Astrocyte of the hippocampus (primary cell): ENCODE results near the gene XAGE3.
A peak's percentile ranks its signal among the peaks of the same experiment; 100 is the strongest.
"Not testable (repeated sequence)": the region's sequence is repeated elsewhere in the genome, so short reads cannot be mapped to it uniquely, and the experiment has no call there.

Experiments
- DNase-seq: peaks from one replicate; pipeline ENCODE4 v3.0.0; 2011; ENCODE audit warnings: low read depth, low spot score

Gene XAGE3

GRCh38 chrX:52867610-52868348 lies at the start of gene XAGE3:
Gene XAGE3 (minus strand): TSS chrX:52868083. CDS start chrX:52867133, 950 bp downstream.
- no peak for DNase-seq

- DNase-seq: not testable (repeated sequence)
Measured at GRCh38 chrX:52914704-52915103, 46.8 kb upstream of the XAGE3 start.

- not testable (repeated sequence) for DNase-seq
Measured at GRCh38 chrX:52913681-52914080, 45.8 kb upstream of the XAGE3 start.

- DNase-seq: not testable (repeated sequence)
Measured at GRCh38 chrX:52909313-52909969, 41.6 kb upstream of the XAGE3 start.

GRCh38 chrX:52907900-52908299 lies 40.0 kb upstream of the XAGE3 start:
- DNase-seq: not testable (repeated sequence)

GRCh38 chrX:52907137-52907536 lies 39.3 kb upstream of the XAGE3 start:
- DNase-seq: not testable (repeated sequence)

GRCh38 chrX:52906072-52906471 lies 38.2 kb upstream of the XAGE3 start:
- not testable (repeated sequence) for DNase-seq

GRCh38 chrX:52905531-52905930 lies 37.6 kb upstream of the XAGE3 start:
- not testable (repeated sequence) for DNase-seq

GRCh38 chrX:52896855-52897709 lies 29.2 kb upstream of the XAGE3 start, which contains the start of gene FAM156B:
Gene FAM156B (plus strand): TSS chrX:52897330. CDS start chrX:52907226, 9,896 bp downstream.
- not testable (repeated sequence) for DNase-seq

- DNase-seq: not testable (repeated sequence)
Measured at GRCh38 chrX:52896438-52896837, 28.6 kb upstream of the XAGE3 start.

GRCh38 chrX:52888090-52888489 lies 20.2 kb upstream of the XAGE3 start:
- not testable (repeated sequence) for DNase-seq

GRCh38 chrX:52887459-52887858 lies 19.6 kb upstream of the XAGE3 start:
- not testable (repeated sequence) for DNase-seq

GRCh38 chrX:52876386-52876785 lies 8.5 kb upstream of the XAGE3 start:
- not testable (repeated sequence) for DNase-seq

GRCh38 chrX:52875436-52875835 lies 7.6 kb upstream of the XAGE3 start:
- DNase-seq: not testable (repeated sequence)

- no peak for DNase-seq
Measured at GRCh38 chrX:52874661-52875060, 6.8 kb upstream of the XAGE3 start.

- not testable (repeated sequence) for DNase-seq
Measured at GRCh38 chrX:52873825-52874224, 5.9 kb upstream of the XAGE3 start.

GRCh38 chrX:52870046-52870445 lies 2.2 kb upstream of the XAGE3 start:
- no peak for DNase-seq

- DNase-seq: no peak
Measured at GRCh38 chrX:52865343-52865998, 2.4 kb downstream of the XAGE3 start.

- not testable (repeated sequence) for DNase-seq
Measured at GRCh38 chrX:52856991-52857525, 10.8 kb downstream of the XAGE3 start.

GRCh38 chrX:52852110-52852860 lies 15.6 kb downstream of the XAGE3 start:
- peak; percentile 5 for DNase-seq
